Caco-2 (cell line): ENCODE results near the gene SRRT. TPM values are rescaled to one million over a fixed set of nuclear protein-coding genes. Genes with fewer than 3 reads are reported as not detected.
A peak's percentile ranks its signal among the peaks of the same experiment; 100 is the strongest.

Experiments
- BruUV-seq: library from RNA; stranded (reverse); fragments of 400-500 nt; replicated peaks from 2 replicates; lab custom pipeline; 2021; lab: Mats Ljungman, UMichigan
- CTCF ChIA-PET: fragments of 300-600 bp; sonication (Branson Sonifier 250); formaldehyde crosslinking; loops from one replicate; lab custom pipeline; 2022; ENCODE audit warnings: antibody characterized with exemption; lab: Charles Lee
- POLR2A ChIA-PET: fragments of 300-600 bp; sonication (Branson Sonifier 250); formaldehyde crosslinking; loops from one replicate; lab custom pipeline; 2022; ENCODE audit warnings: antibody characterized with exemption; lab: Charles Lee
- DNase-seq, 2 experiments: peaks; one replicate each; pipeline versions ENCODE4 v3.0.0 to v3.0.0-alpha.2; 2020 to 2022
- H3K27me3 ChIP-seq: replicated peaks from 2 replicates; pipeline ENCODE4 v1.6.0; 2011; ENCODE audit warnings: low read length; ENCODE audit not compliant: control insufficient read depth, insufficient read depth
- H3K36me3 ChIP-seq: 2 replicates; pipeline ENCODE4 v1.5.1; 2011; ENCODE audit warnings: low read length; ENCODE audit not compliant: control insufficient read depth, insufficient read depth
- H3K4me1 ChIP-seq: fragments of 250-450 bp; sonication (Bioruptor Pico); 2 replicates; pipeline ENCODE4 v1.5.1; 2020; ENCODE audit warnings: mild to moderate bottlenecking
- H3K4me3 ChIP-seq: 2 replicates; pipeline ENCODE4 v1.5.1; 2011; ENCODE audit warnings: low read depth, mild to moderate bottlenecking, control low read depth, low read length
- H3K9me3 ChIP-seq: fragments of 250-450 bp; sonication (Bioruptor Pico); 2 replicates; pipeline ENCODE4 v1.5.1; 2020; ENCODE audit warnings: mild to moderate bottlenecking, moderate library complexity
- H3K27ac Mint-ChIP-seq: one replicate; pipeline ENCODE4 v1.8.0; 2022; ENCODE audit warnings: mixed read lengths; ENCODE audit not compliant: unreplicated experiment
- H3K27me3 Mint-ChIP-seq: one replicate; pipeline ENCODE4 v1.8.0; 2022; ENCODE audit warnings: mixed read lengths; ENCODE audit not compliant: insufficient read depth, unreplicated experiment
- H3K36me3 Mint-ChIP-seq: one replicate; pipeline ENCODE4 v1.8.0; 2022; ENCODE audit warnings: mild to moderate bottlenecking, mixed read lengths; ENCODE audit not compliant: insufficient read depth, unreplicated experiment
- H3K4me1 Mint-ChIP-seq: one replicate; pipeline ENCODE4 v1.8.0; 2022; ENCODE audit warnings: low read depth, mixed read lengths; ENCODE audit not compliant: unreplicated experiment
- H3K4me3 Mint-ChIP-seq: one replicate; pipeline ENCODE4 v1.8.0; 2022; ENCODE audit warnings: mild to moderate bottlenecking, moderate library complexity, mixed read lengths; ENCODE audit not compliant: unreplicated experiment
- H3K9me3 Mint-ChIP-seq: one replicate; pipeline ENCODE4 v1.8.0; 2022; ENCODE audit warnings: mixed read lengths; ENCODE audit not compliant: unreplicated experiment
- CTCF ChIP-seq, 2 experiments: fragments of 200-600 bp in 1 of 2; IDR thresholded peaks; 1 replicate in 1 of 2; 2 replicates in 1 of 2; pipeline versions ENCODE4 v1.5.1 to v1.8.0; 2011 to 2022; ENCODE audit warnings: antibody characterized with exemption in 1 of 2, control low read depth in 1 of 2, inconsistent platforms in 1 of 2, low read depth in 1 of 2, low read length in 1 of 2, mild to moderate bottlenecking in 1 of 2, moderate library complexity in 1 of 2; ENCODE audit not compliant: insufficient read depth in 1 of 2, severe bottlenecking in 1 of 2, unreplicated experiment in 1 of 2
- intact Hi-C: fragments of 100-400 bp; cut with micrococcal nuclease; formaldehyde crosslinking; loops from one replicate; pipeline ENCODE4 v1.10.0; 2022; ENCODE audit not compliant: unreplicated experiment
- total RNA-seq: library from RNA; stranded (reverse); gene quantifications from 2 replicates; pipeline ENCODE4 v1.2.3, GENCODE V29; 2022

SRRT gene
- total RNA-seq, 1 experiment from 2014 or later: 211 TPM

- no peaks in the 10 kb centered on the region for H3K9me3 Mint-ChIP-seq
- Histone ChIP-seq H3K9me3 (no peaks in the 10 kb centered on the region), H3K4me3 (peak overlapping the region; percentile 67), H3K4me1 (peaks cover 26% of the 10 kb centered on the region), H3K27me3 (no peaks in the 10 kb centered on the region), H3K36me3 (peaks cover 2% of the 10 kb centered on the region)
- no TSS peak for BruUV-seq
- H3K27me3 Mint-ChIP-seq: no peaks in the 10 kb centered on the region
- H3K27ac Mint-ChIP-seq: peak overlapping the region; percentile 87
- no peak for TF ChIP-seq CTCF (IDR thresholded peaks at IDR 0.05; ENCODE audit: insufficient read depth in 1 of 2, low read depth in 1 of 2, low read length in 1 of 2, severe bottlenecking in 1 of 2, unreplicated experiment in 1 of 2)
- ChIA-PET CTCF (interaction anchor here (0.6 to 1.4 kb wide), 6 partner anchors 38 to 461 kb away, joined by 4 to 8 read pairs (median 6); partner anchors contain the start of gene SLC12A9), POLR2A (interaction anchor here (0.6 to 2.4 kb wide), 6 partner anchors 16 to 694 kb away, joined by 3 to 76 read pairs (median 9); partner anchors contain the start of genes POP7, SRRT and TRIM56)
- no peak for DNase-seq
- intact Hi-C loops: no loop called here
- peaks cover 49% of the 10 kb centered on the region for H3K36me3 Mint-ChIP-seq
- peak overlapping the region; percentile 88 for H3K4me3 Mint-ChIP-seq
- peaks cover 45% of the 10 kb centered on the region for H3K4me1 Mint-ChIP-seq
Measured at GRCh38 chr7:100890653-100891567, 16.0 kb downstream of the SRRT start.

- Histone ChIP-seq H3K4me1 (peaks cover 26% of the 10 kb centered on the region), H3K4me3 (no peak overlapping the region), H3K36me3 (no peaks in the 10 kb centered on the region; the same call in 1 of the 2 replicates), H3K9me3 (no peaks in the 10 kb centered on the region), H3K27me3 (no peaks in the 10 kb centered on the region)
- no peak for TF ChIP-seq CTCF (IDR thresholded peaks at IDR 0.05; ENCODE audit: insufficient read depth in 1 of 2, low read depth in 1 of 2, low read length in 1 of 2, severe bottlenecking in 1 of 2, unreplicated experiment in 1 of 2)
- H3K27me3 Mint-ChIP-seq: no peaks in the 10 kb centered on the region
- no peak for DNase-seq
- H3K4me1 Mint-ChIP-seq: peaks cover 49% of the 10 kb centered on the region
- ChIA-PET POLR2A (interaction anchor here (0.6 kb wide), 1 partner anchor 325 kb away, joined by 7 read pairs; no protein-coding TSS in a partner anchor), CTCF (interaction anchor here (0.6 kb wide), 2 partner anchors 92 to 460 kb away, joined by 4 to 6 read pairs; no protein-coding TSS in a partner anchor)
- no TSS peak for BruUV-seq
- peaks cover 48% of the 10 kb centered on the region for H3K36me3 Mint-ChIP-seq
- intact Hi-C loops: no loop called here
- no peaks in the 10 kb centered on the region for H3K9me3 Mint-ChIP-seq
- peak overlapping the region; percentile 88 for H3K4me3 Mint-ChIP-seq
- H3K27ac Mint-ChIP-seq: peak overlapping the region; percentile 87
Measured at GRCh38 chr7:100891568-100892247, 16.8 kb downstream of the SRRT start.
